Effector memory CD8-positive, alpha-beta T cell (primary cell): ENCODE results near the gene SLA2.
"Not testable (repeated sequence)": the region's sequence is repeated elsewhere in the genome, so short reads cannot be mapped to it uniquely, and the experiment has no call there.

Source experiments
- ATAC-seq: fragments of 150-1000 bp; cut with Tn5 transposase; replicated peaks from 2 replicates; pipeline ENCODE4 v1.10.0; 2021; ENCODE audit warnings: mild to moderate bottlenecking, moderate library complexity
- DNase-seq, 3 experiments: peaks; one replicate each; pipeline ENCODE4 v3.0.0; 2021
- H3K27ac Mint-ChIP-seq, 2 donors: one replicate each; pipeline ENCODE4 v1.8.0; 2022; ENCODE audit warnings: mild to moderate bottlenecking in 2 of 2, mixed read lengths in 2 of 2, moderate library complexity in 2 of 2
- H3K27me3 Mint-ChIP-seq, 2 donors: one replicate each; pipeline ENCODE4 v1.8.0; 2022; ENCODE audit warnings: mixed read lengths in 2 of 2
- H3K36me3 Mint-ChIP-seq: one replicate; pipeline ENCODE4 v1.8.0; 2022; ENCODE audit warnings: mild to moderate bottlenecking, moderate library complexity, mixed read lengths; ENCODE audit not compliant: insufficient read depth
- H3K4me1 Mint-ChIP-seq, 2 donors: one replicate each; pipeline ENCODE4 v1.8.0; 2022; ENCODE audit warnings: low read depth in 2 of 2, mixed read lengths in 2 of 2
- H3K4me3 Mint-ChIP-seq, 2 donors: one replicate each; pipeline ENCODE4 v1.8.0; 2022; ENCODE audit warnings: mild to moderate bottlenecking in 2 of 2, mixed read lengths in 2 of 2, moderate library complexity in 2 of 2
- H3K9me3 Mint-ChIP-seq, 2 donors: one replicate each; pipeline ENCODE4 v1.8.0; 2022; ENCODE audit warnings: mixed read lengths in 2 of 2

The SLA2 gene

DNA sequence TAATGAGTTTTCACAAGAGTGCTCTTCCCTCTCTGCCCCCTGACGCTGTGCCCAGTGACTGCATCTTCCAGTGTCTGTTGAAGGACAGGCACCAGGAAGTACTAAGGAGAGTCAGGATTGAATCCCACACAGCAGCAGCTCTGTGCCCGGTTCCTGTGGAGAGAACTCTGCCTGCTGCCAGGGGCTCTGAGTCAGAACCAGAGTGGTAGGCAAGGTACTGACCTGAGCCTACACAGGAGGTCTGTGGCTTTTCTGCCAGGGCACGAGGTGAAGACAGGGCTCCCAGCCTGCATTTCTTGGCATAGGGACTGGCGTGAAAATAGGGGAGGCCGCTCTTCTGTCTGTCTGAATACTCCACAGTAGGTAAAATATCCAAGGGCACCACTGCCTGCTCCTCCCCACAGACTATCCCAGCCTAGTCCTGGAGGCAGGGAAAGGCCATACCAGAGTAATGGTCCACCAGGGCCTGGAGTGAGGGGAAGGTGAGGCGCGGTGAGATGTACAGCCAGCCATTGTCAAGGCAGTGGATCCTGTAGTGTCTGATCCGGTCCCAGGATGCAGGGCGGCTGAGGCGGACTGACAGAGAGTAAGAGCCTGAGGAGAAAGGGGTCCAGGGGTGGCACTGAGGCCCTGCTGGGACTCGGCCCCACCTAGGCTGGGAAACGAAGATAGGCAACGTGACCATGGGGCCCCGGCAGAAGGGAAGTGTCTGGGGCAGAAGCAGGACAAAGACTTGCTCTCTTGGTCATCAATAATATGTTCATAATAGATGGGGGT lies 31.0 kb downstream of the SLA2 start:
- Mint-ChIP-seq H3K36me3 (peaks cover 82% of the 10 kb centered on the region), H3K27ac (peak overlapping the region; percentile 49 to 64), H3K27me3 (no peaks in the 10 kb centered on the region), H3K4me3 (no peak overlapping the region), H3K9me3 (no peaks in the 10 kb centered on the region), H3K4me1 (peaks cover 16 to 18% of the 10 kb centered on the region in 2 donors)
- DNase-seq (no peak), ATAC-seq (no peak)

DNA sequence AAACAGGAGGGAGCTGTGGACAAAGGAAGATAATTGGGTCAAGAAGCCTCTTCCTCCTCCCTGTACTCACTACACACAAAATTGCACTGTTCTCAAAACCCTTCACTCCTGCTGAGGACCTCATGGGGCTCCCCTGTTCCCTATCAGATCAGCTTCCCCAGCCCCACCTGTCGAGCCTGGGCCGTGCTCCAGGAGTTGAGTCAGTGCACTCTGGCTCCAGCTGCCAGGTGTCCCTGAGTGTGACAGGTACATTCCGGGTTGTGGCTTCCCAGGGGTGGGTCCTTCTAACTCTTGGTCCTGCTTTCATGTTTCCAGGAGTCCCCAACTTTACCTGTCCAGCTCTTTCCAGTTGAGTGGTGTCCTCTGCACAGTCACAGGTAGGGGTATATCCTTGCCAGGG lies 32.0 kb downstream of the SLA2 start:
- Mint-ChIP-seq H3K9me3 (no peaks in the 10 kb centered on the region), H3K36me3 (peaks cover 86% of the 10 kb centered on the region), H3K27ac (peak overlapping the region; percentile 49 to 88), H3K4me1 (peaks cover 16 to 18% of the 10 kb centered on the region in 2 donors), H3K27me3 (no peaks in the 10 kb centered on the region), H3K4me3 (no peak overlapping the region)
- DNase-seq (no peak), ATAC-seq (no peak)

DNA sequence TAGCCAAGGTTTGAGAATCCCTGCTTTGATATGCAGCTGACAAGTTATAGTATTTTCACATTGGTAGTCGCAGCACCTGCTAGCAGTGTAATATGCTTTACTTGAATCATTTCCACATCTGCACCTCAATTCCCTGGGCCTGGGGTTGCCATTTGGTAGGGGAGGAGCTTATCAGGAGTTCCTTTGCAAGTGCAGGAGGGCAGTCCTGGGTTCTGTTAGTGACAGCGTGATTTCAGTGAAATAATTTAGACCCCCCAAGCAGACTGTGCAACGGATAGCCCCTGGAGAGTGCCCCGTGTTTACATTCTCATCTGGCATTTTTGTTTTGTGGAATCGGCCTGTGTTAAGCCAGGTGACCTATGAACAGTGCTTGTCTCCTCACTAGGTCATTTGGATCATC lies 34.4 kb downstream of the SLA2 start:
- ATAC-seq (no peak), DNase-seq (no peak)
- Mint-ChIP-seq H3K4me1 (peaks cover 26 to 27% of the 10 kb centered on the region in 2 donors), H3K27me3 (no peaks in the 10 kb centered on the region), H3K9me3 (no peaks in the 10 kb centered on the region), H3K36me3 (peaks cover 88% of the 10 kb centered on the region), H3K4me3 (no peak overlapping the region), H3K27ac (peak overlapping the region; percentile 65 to 98)

DNA sequence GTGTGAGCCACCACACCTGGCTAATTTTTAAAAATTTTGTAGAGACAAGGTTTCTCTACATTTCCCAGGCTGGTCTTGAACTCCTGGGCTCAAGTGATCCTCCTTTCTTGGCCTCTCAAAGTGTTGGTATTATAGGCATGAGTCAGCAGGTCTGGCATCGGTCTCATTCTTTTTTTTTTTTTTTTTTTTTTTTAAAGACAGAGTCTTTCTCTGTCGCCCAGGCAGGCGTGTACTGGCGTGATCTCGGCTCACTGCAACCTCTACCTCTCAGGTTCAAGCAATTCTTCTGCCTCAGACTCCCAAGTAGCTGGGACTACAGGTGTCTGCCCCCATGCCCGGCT lies 37.6 kb downstream of the SLA2 start:
- not testable (repeated sequence) for ATAC-seq, H3K27me3 Mint-ChIP-seq, DNase-seq, H3K4me3 Mint-ChIP-seq, H3K9me3 Mint-ChIP-seq
- Mint-ChIP-seq H3K27ac (peak overlapping the region; percentile 83 to 98), H3K36me3 (peaks cover 84% of the 10 kb centered on the region), H3K4me1 (peaks cover 29 to 31% of the 10 kb centered on the region in 2 donors)

DNA sequence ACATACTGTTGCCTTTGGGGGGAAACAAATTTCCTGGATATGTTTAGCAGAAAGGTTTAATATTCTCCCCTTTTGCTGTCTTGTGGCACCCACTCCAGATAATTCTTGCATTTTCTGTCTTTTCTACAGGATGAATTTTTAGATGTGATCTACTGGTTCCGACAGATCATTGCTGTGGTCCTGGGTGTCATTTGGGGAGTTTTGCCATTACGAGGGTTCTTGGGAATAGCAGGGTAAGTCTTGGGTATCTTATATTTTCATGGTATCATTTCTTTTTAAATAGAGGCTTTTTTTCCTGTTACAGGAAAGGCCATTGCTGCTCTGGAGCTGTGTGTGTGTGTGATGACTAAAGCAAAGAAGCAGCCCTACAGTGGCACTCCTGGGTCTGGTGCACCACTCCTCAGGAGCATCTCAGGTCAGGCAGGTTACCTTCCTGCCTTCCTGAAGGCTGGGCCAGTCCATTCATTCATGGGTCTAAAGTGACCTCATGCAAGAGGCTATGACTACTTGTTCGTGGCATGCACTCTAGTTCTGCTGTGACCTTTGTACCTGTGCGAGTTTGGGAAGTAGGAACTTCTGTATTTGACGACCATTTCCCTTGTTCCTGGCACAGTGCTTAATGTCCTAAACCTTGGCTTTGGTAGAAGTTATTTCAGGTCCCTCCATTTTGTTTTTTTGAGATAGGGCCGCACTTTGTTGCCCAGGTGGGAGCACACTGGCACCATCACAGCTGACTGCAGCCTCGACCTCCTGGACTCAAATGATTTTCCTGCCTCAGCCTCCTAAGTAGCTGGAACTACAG lies 38.2 kb downstream of the SLA2 start:
- peak overlapping the region; percentile 98 for H3K27ac Mint-ChIP-seq
- H3K27me3 Mint-ChIP-seq = no peaks in the 10 kb centered on the region
- H3K4me1 Mint-ChIP-seq = peaks cover 23 to 26% of the 10 kb centered on the region in 2 donors
- DNase-seq (no peak), ATAC-seq (no peak)
- no peaks in the 10 kb centered on the region for H3K9me3 Mint-ChIP-seq
- H3K36me3 Mint-ChIP-seq = peaks cover 78% of the 10 kb centered on the region
- peak overlapping the region; percentile 97 to 98 for H3K4me3 Mint-ChIP-seq

DNA sequence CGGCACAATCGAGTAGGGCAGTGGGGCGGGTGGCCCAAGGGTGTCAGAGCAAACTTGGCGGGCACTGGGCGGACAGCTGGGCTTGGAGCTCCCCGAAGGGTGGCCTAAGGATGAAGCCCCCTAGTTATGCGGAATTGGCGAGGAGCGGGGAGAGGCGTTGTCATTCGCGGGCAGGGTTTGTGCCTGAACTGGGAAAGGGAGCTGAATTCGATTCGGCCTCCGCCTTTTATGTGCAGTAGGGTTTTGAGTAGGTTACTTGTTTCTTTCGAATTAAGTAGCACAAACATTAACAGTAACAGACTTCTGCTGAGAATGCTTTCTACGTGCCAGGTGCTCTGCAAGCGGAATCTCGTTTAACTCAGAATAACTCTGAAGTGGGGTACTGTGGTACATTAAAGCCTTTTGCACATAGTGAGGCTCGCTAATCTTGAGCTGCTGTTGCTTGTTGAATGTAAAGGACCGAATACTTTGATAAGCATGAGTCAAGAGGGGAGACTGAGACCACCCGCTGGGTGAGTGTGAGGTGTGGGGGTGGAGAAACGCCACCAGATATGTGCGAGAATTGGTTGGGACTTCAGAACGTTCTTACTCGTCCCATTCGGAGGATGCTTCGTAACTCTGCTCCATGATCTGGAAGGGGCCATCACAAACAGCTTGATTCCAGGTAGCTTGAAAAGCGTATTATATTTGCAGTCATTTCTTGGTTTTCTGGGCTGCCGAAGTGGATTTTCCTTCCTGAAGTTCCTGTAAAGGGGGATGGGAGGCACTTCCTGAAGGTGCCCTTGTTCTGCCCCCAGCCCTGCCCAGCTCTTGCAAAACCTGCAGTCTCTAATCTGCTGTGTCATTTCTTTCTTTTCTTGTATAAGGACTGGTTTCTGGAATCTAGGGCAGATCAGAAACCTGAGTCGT lies 39.6 kb downstream of the SLA2 start:
- Mint-ChIP-seq H3K27ac (peak overlapping the region; percentile 98), H3K4me1 (peaks cover 19 to 22% of the 10 kb centered on the region in 2 donors), H3K9me3 (no peaks in the 10 kb centered on the region), H3K4me3 (peak overlapping the region; percentile 97 to 98), H3K27me3 (no peaks in the 10 kb centered on the region), H3K36me3 (peaks cover 64% of the 10 kb centered on the region)
- ATAC-seq = no peak
- no peak for DNase-seq

DNA sequence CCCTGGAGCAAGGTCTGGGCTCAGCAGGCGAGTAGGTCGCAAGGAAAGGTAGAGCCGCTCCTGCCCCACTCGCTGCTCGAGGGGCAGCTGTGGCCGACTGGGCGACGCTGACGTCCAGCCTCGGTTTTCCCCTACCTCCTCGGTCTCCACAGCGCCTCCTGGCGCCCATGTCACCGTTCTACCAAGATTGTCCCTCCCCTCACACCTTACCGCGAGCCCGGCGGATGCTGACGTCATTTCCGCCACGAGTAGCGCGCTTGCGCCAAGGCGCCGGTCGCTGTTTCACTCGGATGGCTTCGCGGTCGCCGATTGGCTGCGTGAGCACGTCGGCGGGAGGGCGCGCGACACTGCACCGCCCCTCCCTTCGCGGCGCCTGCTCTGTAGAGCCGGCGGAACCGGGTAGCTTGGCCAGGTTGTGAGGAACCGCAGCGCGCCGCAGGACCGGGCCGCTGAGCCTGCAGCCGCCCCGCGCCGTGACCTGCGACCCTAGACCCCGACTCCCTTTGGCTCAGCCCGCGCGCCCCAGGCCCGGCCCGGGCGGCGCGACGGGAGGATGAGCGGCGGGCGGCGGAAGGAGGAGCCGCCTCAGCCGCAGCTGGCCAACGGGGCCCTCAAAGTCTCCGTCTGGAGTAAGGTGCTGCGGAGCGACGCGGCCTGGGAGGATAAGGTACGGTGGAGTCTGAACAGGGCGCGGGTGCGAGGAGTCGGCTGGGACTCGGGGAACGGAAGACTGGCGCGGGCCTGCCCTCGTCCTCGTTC lies 40.4 kb downstream of the SLA2 start, which contains the start of gene RAB5IF:
RAB5IF (plus strand) TSS at position 381 of the 759 bp plus-strand sequence; CDS start at position 554, 173 bp downstream.
- Mint-ChIP-seq H3K27me3 (no peaks in the 10 kb centered on the region), H3K27ac (peak within 1 kb of the TSS; percentile 98), H3K4me3 (peak within 1 kb of the TSS; percentile 97 to 98), H3K36me3 (peaks cover 56% of the 10 kb centered on the region), H3K9me3 (no peaks in the 10 kb centered on the region), H3K4me1 (peaks cover 19 to 22% of the 10 kb centered on the region in 2 donors)
- DNase-seq (peak; percentile 98 to 99 (median 99)), ATAC-seq (peak; percentile 81)

DNA sequence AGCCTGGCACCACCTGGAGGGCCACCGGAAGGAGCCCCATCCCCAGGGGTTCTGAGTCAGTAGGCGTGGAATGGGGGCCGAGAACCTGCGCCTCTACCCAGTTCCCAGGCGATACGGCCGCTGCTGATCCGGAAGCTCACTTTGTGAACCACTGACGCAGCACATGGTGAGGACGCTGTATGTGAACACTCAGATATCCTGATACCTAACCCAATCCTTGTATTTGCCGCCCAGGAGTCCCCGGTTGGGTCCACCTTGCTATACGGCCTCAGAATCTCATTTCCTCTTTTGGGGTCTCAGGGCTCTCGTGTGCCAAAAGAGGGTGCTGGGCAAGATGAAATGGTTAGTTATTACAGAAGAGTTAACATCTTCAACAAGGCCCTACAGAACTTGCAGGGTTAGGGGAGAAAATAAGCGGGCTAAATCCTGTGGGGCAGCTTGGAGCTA lies 41.0 kb downstream of the SLA2 start:
- DNase-seq (peak in 2 of 3 experiments; percentile 37 to 39), ATAC-seq (peak; percentile 37)
- Mint-ChIP-seq H3K27me3 (no peaks in the 10 kb centered on the region), H3K4me3 (peak overlapping the region; percentile 97 to 98), H3K27ac (peak overlapping the region; percentile 98), H3K4me1 (peaks cover 19 to 22% of the 10 kb centered on the region in 2 donors), H3K36me3 (peaks cover 50% of the 10 kb centered on the region), H3K9me3 (no peaks in the 10 kb centered on the region)

DNA sequence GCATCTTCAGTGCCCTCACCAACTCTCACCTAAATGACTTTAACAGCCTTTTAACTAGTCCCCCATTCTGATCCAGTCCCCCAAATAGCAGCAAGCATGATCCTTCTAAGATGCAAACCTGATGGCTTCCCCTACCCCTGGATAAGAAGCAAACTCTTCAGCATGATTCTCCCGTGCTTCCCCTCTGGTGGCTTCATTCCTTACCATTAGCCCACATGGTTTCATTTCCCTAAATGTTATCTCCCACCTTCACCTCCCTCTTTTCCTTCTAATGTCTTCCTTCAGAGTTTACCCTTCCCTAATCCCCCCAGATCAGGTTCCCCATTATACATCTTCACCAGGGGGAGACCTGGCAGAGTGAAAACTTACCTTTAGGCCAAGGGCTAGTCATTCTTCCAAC lies 44.5 kb downstream of the SLA2 start:
- H3K4me3 Mint-ChIP-seq = no peak overlapping the region
- H3K36me3 Mint-ChIP-seq = peaks cover 17% of the 10 kb centered on the region
- H3K27me3 Mint-ChIP-seq = no peaks in the 10 kb centered on the region
- peak overlapping the region in 1 of 2 donors; percentile 8 for H3K27ac Mint-ChIP-seq
- no peaks in the 10 kb centered on the region for H3K9me3 Mint-ChIP-seq
- DNase-seq (no peak), ATAC-seq (no peak)
- H3K4me1 Mint-ChIP-seq = peaks cover 8 to 12% of the 10 kb centered on the region in 2 donors

DNA sequence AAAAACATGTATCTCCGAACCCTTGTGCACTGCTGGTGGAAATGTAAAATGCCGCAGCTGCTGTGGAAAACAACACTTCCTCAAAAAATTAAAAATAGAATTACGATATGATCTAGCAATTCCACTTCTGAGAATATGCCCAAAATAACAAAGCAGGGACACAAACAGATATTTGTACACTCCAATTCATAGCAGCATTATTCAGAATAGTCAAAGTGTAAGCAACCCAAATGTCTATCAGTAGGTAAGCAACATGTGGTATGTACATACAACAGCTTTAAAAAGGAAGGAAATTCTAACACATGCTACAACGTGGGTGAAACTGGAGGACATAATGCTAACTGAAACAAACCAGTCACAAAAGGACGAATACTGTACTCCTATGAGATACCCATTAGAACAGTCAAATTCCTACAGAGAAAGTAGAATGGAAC lies 46.1 kb downstream of the SLA2 start:
- no peak overlapping the region for H3K4me3 Mint-ChIP-seq
- H3K4me1 Mint-ChIP-seq = peaks cover 11 to 14% of the 10 kb centered on the region in 2 donors
- ATAC-seq = no peak
- DNase-seq = no peak
- H3K27ac Mint-ChIP-seq = peak overlapping the region in 1 of 2 donors; percentile 39
- peaks cover 6% of the 10 kb centered on the region for H3K36me3 Mint-ChIP-seq
- no peaks in the 10 kb centered on the region for H3K9me3 Mint-ChIP-seq
- no peaks in the 10 kb centered on the region for H3K27me3 Mint-ChIP-seq

DNA sequence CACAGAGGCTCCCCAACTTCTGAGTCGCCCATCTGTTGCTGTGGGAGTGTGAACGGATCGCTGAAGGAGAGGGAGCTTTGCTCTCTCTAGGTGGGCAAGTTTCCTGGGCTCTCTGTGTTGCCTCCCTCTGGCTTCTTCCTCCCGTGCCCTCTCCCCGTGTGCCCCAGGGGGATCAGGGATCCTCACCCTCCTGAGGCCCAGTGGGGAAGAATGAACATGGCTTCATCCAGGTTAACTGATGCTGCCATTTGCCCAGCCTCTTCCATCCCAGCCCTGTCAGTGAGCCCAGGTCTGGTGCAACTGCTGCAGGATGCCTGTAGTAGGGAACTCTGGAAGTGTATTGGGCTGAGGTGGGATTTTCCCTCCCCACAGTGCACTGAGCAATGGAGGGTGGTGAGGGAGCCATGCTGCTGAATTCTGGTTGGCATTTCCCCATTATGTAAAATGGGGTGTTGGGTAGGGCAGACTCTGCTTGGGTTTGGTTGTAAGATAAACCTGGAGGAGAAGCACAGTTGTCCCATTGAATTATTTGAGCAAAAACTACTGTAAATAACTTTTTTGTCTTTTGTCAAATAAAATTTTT lies 52.6 kb downstream of the SLA2 start:
- H3K4me3 Mint-ChIP-seq = no peak overlapping the region
- H3K27ac Mint-ChIP-seq = peak overlapping the region; percentile 80 to 90
- H3K9me3 Mint-ChIP-seq = no peaks in the 10 kb centered on the region
- DNase-seq = no peak
- no peak for ATAC-seq
- H3K4me1 Mint-ChIP-seq = peaks cover 26% of the 10 kb centered on the region in 2 donors
- H3K36me3 Mint-ChIP-seq = peaks cover 19% of the 10 kb centered on the region
- no peaks in the 10 kb centered on the region for H3K27me3 Mint-ChIP-seq
